ENCODE results near the gene COX4I2.

DNA sequence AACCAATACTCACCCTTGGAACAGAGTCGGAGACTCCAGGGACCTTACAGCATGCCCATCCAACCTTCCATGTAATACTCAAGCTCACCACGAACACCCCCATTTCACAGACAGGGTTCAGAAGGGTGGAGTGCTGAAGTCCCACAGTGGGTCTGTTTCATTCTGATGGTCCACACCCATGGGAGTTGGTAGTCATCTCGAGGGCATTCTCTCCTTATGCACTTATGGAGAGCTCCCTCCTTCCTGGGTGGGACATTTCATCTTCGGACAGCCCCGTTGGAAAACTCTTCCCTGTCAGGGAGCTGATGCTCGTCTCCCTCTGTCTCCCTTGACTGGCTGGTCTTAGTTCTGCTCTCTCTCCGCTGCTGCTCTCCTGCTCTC, 38.9 kb downstream of the COX4I2 start:
- TF ChIP-seq EZH2phosphoT487 (IDR thresholded peaks at IDR 0.05; ENCODE audit: borderline replicate concordance, low read length), result no peak
- TF ChIP-seq, protein P1, sequence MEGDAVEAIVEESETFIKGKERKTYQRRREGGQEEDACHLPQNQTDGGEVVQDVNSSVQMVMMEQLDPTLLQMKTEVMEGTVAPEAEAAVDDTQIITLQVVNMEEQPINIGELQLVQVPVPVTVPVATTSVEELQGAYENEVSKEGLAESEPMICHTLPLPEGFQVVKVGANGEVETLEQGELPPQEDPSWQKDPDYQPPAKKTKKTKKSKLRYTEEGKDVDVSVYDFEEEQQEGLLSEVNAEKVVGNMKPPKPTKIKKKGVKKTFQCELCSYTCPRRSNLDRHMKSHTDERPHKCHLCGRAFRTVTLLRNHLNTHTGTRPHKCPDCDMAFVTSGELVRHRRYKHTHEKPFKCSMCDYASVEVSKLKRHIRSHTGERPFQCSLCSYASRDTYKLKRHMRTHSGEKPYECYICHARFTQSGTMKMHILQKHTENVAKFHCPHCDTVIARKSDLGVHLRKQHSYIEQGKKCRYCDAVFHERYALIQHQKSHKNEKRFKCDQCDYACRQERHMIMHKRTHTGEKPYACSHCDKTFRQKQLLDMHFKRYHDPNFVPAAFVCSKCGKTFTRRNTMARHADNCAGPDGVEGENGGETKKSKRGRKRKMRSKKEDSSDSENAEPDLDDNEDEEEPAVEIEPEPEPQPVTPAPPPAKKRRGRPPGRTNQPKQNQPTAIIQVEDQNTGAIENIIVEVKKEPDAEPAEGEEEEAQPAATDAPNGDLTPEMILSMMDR (IDR thresholded peaks at IDR 0.05; ENCODE audit: low read depth, low read length, poor library complexity, severe bottlenecking), result no peak
